ENCODE data around the gene SYTL2.

SYTL2 gene

GRCh38 chr11:85800595-85801342 is 10.2 kb downstream of the SYTL2 start:
- CTCF ChIA-PET = interaction anchor here (0.5 kb wide), 1 partner anchor 1966 kb away, joined by 4 read pairs; no protein-coding TSS in a partner anchor
- H3K27ac ChIP-seq = no peak overlapping the region
- POLR2A ChIA-PET (ENCODE audit: low non-redundant PET) = no interaction called here
- no peak for TF ChIP-seq CTCF (conservative IDR thresholded peaks at IDR 0.05; ENCODE audit: low read depth)
- DNase-seq (ENCODE audit: low spot score) = no peak

- CTCF ChIA-PET = no interaction called here
- POLR2A ChIA-PET (ENCODE audit: low non-redundant PET) = no interaction called here
- no peak for TF ChIP-seq CTCF (conservative IDR thresholded peaks at IDR 0.05; ENCODE audit: low read depth)
- no peak overlapping the region for H3K27ac ChIP-seq
- no peak for DNase-seq (ENCODE audit: low spot score)
Measured at GRCh38 chr11:85799142-85799541, 11.8 kb downstream of the SYTL2 start.

GRCh38 chr11:85798361-85798760 is 12.6 kb downstream of the SYTL2 start:
- POLR2A ChIA-PET (ENCODE audit: low non-redundant PET) = no interaction called here
- no peak overlapping the region for H3K27ac ChIP-seq
- CTCF ChIA-PET = interaction anchor here (0.9 kb wide), 1 partner anchor 432 kb away, joined by 4 read pairs; no protein-coding TSS in a partner anchor
- no peak for DNase-seq (ENCODE audit: low spot score)
- TF ChIP-seq CTCF (conservative IDR thresholded peaks at IDR 0.05; ENCODE audit: low read depth) = no peak

GRCh38 chr11:85795712-85796487 is 15.0 kb downstream of the SYTL2 start:
- no peak for DNase-seq (ENCODE audit: low spot score)
- TF ChIP-seq CTCF (conservative IDR thresholded peaks at IDR 0.05; ENCODE audit: low read depth) = no peak
- H3K27ac ChIP-seq = no peak overlapping the region
- CTCF ChIA-PET = interaction anchor here (0.5 to 0.7 kb wide), 2 partner anchors 34 to 121 kb away, joined by 3 read pairs; no protein-coding TSS in a partner anchor
- POLR2A ChIA-PET (ENCODE audit: low non-redundant PET) = no interaction called here

- ChIA-PET CTCF (interaction anchor here (0.6 kb wide), 1 partner anchor 169 kb away, joined by 3 read pairs; no protein-coding TSS in a partner anchor), POLR2A (ENCODE audit: low non-redundant PET) (no interaction called here)
- TF ChIP-seq CTCF (conservative IDR thresholded peaks at IDR 0.05; ENCODE audit: low read depth) = no peak
- DNase-seq (ENCODE audit: low spot score) = no peak
- no peak overlapping the region for H3K27ac ChIP-seq
Measured at GRCh38 chr11:85791409-85791990, 19.4 kb downstream of the SYTL2 start.
